Measurements from ENCODE around the gene NKAIN1.
A peak's percentile ranks its signal among the peaks of the same experiment; 100 is the strongest.
"Not testable (repeated sequence)": the region's sequence is repeated elsewhere in the genome, so short reads cannot be mapped to it uniquely, and the experiment has no call there.

The NKAIN1 gene

DNA sequence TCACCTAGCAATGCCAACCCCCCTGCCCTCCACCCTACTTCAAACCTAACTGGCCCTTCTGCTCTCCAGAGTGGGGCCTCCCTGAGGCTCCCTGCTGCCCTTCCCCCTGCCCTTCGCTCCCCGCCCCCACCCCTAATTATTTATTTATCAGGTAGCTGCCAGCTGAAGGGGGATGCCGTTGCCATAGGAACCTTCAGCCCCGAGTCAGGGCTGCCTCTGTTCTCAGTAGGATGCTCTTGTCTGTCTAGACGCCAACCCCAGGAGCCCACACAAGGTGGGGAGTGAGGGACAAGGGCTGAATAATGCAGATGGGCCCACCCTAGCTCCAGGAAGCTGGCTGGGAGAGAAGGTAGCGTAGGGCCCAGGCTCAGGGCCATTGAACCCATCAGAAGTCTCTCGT lies 41.1 kb downstream of the NKAIN1 start:
- no peak for DNase-seq (ENCODE audit: extremely low read depth in 1 of 2, low read depth in 1 of 2)

DNA sequence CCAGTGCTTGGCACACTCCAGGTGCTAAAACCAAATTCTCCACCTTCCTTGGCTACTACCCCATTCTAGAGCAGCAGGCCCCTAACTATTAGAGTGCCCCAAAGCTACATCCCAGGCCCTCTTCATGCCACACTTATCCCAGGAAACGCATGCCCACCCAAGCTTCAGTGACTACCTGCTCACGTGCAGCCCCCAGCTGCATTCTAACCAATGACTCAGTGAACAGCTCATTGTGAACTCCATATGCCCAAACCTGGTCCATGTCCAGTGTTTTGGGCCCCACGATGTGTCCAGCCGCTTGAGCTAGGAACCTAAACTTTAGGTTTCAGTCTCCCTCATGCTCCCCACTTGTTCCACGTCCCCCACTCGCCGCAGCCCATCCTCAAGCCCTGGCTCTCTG lies 41.5 kb downstream of the NKAIN1 start:
- no peak for DNase-seq (ENCODE audit: extremely low read depth in 1 of 2, low read depth in 1 of 2)

DNA sequence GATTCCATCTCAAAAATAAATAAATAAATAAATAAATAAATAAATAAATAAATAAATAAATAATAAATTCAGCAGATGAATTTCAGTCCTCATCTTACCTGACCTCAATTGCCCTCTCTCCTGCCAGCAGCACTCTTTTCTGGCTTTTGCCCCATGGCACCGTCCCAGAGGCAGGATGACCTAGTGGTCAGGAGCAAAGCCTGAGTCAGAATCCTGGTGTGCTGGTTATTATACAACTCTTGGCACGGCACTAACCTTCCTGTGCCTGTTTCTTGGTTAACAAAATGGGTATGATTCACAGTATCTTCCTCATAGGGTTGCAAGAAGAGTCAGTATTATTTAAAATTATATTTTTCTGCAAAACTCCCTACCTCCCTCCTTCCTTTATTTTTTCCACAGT lies 43.0 kb downstream of the NKAIN1 start:
- no peak for DNase-seq (ENCODE audit: extremely low read depth in 1 of 2, low read depth in 1 of 2)

DNA sequence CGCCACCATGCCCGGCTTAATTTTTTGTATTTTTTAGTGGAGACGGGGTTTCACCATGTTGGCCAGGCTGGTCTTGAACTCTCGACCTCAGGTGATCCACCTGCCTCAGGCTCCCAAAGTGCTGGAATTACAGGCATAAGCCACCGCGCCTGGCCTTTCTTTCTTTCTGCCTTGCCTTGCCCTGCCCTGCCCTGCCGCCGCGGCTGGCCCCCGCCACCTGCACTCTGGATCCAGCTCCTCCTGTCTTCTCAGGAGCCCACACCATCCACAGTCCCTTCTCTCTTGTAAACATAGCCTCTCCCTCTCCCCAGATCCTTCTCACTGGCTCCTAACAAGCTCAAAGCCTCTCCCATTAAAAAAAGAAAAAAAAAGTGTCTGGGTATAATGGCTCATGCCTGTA lies 44.4 kb downstream of the NKAIN1 start:
- not testable (repeated sequence) for DNase-seq (ENCODE audit: extremely low read depth in 1 of 2, low read depth in 1 of 2)

DNA sequence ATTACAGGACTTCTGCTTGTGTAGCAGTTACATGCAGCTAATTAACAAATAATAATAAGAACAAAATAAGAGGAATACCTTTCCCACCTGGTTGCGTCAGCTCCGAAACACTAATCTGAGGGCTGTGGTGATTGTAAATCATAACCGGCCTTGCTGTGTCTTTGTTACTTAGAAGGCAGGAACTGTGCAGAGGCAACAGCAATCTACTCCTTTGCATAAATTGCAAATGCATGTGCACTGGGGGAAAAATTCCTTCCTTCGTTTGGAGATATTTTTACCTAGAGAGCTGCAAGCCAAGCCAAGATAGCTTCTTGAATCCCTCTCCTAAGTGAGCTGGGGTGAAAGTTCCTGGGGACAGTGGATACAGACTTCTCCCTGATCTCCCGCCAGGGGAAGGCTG lies 46.0 kb downstream of the NKAIN1 start:
- no peak for DNase-seq (ENCODE audit: extremely low read depth in 1 of 2, low read depth in 1 of 2)

DNA sequence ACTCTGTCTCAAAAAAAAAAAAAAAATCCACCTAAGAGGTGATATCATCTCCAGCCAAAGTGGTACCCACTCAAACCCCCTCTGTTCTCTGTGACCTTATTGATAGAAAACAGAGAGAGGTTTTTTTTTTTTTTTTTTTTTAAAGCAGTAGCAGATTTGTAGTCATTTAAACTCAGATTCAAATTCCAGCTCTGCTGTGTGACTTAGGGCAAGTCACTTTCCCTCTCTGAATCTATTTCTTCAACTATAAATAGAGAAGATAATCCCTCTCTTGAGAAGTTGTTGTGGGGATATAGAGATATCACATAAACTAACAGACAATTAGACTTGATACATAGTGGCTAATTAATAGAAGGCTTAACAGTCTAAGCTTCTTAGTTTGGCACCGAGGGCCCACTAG lies 48.4 kb downstream of the NKAIN1 start:
- DNase-seq (ENCODE audit: extremely low read depth in 1 of 2, low read depth in 1 of 2) = no peak

DNA sequence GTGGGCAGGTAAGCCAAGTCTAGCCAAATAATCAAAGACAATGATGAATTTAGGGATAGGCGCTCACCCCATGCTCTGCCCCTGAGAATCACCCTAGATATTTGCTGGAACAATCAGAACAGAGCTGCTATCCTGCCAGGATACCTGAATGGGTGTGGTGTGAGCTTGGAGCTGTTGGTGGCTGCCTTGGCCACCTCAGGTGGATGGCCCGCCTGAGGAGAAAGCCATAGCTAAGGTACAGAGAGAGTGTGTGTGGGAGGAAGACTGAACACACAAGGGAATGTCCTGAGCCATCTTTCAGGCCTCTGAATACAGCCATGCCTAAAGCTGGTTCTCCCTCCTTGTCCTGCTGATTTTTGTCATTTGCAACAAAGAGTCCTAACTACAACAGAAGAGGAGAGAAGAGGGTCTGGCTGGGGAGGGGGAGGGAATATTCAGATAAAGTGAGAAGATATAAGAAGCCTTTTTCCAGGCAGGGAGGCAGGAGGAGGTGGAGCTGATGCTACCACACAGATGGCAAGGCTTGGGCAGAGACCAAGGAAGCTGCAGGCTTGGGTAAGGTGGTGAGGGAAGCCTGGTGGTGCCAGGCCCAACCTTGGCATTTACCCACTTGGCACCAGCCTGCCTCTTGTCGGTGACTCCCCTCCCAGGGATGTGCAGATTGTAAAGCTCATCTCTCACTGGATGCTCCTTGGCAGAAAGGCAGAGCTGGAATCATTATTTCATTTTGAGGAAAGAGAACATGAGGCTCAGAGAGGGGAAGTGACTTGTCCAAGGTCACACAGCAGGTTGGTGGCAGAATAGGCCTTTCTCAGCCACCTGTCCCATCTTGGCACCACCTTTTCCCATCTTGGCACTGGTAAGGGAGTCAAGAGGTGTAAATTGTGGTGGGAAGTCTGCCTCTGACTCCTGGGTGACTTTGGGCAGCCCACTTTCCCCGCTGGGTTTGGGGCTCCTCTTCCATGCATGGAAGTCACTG lies 49.7 kb downstream of the NKAIN1 start:
- DNase-seq (ENCODE audit: extremely low read depth in 1 of 2, low read depth in 1 of 2) = no peak

DNA sequence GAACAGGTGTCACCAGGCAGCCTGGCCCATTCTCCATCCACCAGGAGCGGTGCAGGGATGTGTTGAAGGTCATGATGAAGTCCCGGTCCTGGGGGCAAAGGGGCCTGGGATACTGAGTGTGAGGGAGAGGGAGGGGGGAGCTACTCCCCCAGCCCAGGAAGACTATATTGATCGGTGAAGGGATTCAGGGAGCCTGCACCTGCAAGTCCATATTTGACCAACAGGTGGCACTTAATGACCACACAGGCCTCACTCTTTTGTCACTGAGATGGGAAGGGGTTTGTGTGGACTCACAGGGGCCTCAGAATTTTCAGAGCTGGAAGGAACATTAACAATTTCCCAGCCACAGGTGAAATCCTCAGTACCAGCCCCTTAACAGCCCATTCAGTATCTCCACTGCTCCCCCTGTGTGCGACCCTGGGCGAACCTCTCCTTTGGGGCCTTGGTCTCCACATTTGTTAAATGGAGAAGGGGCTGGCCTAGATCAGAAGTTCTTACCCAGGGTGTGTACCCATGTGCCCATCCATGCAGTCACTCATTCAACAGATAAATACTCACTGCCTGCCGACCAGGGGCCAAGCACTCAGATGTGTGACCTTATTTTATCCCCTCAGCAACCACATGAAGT lies 55.6 kb downstream of the NKAIN1 start:
- no peak for DNase-seq (ENCODE audit: extremely low read depth in 1 of 2, low read depth in 1 of 2)

DNA sequence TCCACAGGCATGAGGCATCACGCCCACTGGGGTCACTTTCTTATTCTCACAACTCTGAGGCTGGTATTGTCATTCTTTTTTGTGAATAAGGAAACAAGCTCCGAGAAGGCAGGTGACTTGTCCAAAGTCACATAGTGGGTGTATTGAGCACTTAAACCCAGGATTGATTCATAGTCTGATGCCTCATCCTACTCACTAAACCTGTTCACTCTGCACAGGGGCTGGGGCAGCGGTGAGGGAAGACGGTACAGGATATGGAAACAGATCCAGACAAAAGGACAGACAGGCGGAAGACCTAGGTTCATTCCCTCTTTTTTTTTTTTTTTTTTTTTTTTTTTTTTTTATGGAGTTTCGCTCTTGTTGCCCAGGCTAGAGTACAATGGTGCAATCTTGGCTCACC lies 56.6 kb downstream of the NKAIN1 start:
- DNase-seq (ENCODE audit: extremely low read depth in 1 of 2, low read depth in 1 of 2) = no peak

DNA sequence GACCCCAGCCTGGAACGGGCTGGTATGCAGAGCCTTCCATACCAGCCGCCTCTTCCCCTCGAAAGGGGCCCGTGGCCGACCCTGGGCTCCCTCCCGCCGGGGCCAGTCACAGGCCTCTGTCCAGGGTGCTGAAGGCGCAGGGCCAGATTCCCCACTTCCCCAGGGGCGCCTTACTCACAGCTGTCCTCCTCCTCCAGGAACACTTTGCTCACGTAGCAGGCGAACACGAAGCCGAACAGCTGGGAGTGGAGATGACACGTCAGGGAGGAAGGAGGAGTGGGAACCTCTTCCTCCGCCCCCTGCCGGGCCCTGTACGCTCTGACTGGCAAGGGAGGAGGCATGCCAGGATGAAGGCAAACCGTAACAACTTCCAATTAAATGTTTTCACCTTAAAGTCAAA lies 57.3 kb downstream of the NKAIN1 start:
- peak in 1 of 2 donors; percentile 14 for DNase-seq (ENCODE audit: extremely low read depth in 1 of 2, low read depth in 1 of 2)

DNA sequence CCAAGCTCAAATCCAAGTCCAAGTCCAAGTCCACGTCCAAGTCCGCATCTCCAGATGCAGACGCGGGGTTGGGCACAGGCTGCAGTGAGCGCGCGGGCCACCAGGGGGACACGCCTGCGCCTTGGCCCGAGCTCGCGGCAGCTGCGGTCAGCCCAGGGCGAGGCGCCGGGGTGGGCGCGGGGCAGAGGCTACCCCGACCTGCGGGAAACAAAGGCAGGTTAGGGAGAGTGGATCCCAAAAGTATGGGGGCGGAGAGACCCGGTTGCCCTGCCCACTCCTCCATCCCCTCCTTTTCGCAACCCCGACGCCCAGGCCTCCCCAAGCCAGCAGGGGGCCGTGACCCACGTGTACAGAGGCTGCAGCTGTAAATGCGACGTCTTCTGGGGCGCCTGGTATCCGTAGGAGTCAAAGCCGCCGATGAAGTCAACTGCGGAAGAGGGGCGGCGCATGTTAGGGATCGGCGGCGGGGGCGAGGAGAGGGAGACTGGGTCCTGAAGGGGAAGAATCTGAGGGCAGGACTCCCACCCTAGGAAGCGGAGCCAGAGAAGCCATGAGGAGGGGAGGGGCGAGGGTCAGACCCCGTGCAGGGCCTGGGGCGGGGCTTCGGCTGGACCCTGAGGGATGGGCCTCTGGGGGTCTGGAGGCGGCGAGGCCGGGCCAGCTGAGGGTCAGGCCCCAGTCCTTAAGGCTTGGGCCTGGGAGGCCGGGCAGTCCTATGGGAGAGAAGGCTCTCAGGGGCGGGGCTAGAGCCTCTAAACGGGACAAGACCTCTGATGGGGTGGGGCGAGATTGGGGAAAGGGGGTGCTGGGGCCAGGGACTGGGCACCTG lies 58.0 kb downstream of the NKAIN1 start:
- peak; percentile 25 to 31 for DNase-seq (ENCODE audit: extremely low read depth in 1 of 2, low read depth in 1 of 2)

DNA sequence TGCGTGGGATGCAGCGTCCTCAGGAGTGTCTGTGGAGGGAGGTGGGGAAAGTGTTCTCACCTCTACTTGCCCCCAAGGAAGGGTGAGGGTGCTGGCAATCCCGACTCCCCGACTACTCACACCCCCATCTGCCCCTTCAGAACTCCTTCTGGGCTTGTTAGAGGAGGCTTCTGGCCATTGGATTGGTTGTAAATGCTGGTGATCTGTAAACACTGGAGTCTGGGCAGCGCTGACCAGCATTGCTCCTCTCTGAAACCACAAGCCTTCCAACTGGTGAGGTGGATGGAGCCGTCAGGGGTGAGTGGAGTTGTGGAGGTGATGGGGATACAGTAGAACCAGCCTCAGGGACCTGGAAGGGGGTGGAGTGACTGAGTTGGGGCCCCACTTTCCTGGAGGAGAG lies 59.3 kb downstream of the NKAIN1 start:
- DNase-seq (ENCODE audit: extremely low read depth in 1 of 2, low read depth in 1 of 2) = no peak

DNA sequence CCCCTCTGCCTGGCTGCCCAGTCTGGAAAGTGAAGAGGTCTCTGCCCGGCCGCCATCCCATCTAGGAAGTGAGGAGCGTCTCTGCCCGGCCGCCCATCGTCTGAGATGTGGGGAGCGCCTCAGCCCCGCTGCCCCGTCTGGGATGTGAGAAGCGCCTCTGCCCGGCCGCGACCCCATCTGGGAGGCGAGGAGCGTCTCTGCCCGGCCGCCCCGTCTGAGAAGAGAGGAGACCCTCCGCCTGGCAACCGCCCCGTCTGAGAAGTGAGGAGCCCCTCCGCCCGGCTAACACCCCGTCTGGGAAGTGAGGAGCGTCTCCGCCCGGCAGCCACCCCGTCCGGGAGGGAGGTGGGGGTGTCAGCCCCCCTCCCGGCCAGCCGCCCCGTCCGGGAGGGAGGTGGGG lies 63.4 kb downstream of the NKAIN1 start:
- not testable (repeated sequence) for DNase-seq (ENCODE audit: extremely low read depth in 1 of 2, low read depth in 1 of 2)

DNA sequence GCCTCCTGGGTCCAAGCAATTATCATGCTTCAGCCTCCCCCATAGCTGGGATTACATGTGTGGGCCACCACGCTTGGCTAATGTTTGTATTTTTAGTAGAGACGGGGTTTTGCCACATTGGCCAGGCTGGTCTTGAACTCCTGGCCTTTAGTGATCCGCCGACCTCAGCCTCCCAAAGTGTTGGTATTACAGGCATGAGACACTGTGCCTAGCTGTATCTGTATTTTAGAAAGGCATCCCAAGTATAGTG lies 69.3 kb downstream of the NKAIN1 start:
- no peak for DNase-seq (ENCODE audit: extremely low read depth in 1 of 2, low read depth in 1 of 2)

DNA sequence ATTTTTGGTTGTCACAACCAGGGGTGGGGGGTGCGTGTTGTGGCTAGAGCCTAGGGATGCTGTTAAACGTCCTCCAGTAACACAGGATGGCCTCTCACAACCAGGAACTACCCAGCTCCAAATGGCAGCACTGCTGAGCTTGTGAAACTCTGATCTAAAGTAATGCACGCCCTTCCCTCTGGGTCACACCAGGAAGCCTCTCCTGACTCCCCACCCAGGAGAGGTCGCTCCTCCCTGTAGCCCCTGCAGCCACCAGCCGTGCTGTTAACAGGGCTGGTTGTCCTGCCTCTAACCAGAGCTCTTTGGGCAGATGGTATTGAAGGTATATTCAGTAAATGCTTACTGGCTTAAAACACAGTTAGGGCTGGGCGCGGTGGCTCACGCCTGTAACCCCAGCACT lies 73.2 kb downstream of the NKAIN1 start:
- no peak for DNase-seq (ENCODE audit: extremely low read depth in 1 of 2, low read depth in 1 of 2)

DNA sequence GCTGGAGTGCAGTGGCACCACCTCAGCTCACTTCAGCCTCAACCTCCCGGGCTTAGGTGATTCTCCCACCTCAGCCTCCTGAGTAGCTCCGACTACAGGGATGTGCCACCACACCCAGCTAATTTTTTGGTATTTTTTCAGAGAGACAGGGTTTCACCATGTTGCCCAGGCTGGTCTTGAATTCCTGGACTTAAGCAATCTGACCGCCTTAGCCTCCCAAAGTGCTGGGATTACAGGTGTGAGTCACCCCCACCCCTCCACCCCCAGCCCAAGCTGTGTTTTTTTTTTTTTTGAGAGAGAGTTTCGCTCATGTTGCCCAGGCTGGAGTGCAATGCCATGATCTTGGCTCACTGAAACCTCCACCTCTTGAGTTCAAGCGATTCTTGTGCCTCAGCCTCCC lies 75.4 kb downstream of the NKAIN1 start:
- DNase-seq (ENCODE audit: extremely low read depth in 1 of 2, low read depth in 1 of 2) = no peak

DNA sequence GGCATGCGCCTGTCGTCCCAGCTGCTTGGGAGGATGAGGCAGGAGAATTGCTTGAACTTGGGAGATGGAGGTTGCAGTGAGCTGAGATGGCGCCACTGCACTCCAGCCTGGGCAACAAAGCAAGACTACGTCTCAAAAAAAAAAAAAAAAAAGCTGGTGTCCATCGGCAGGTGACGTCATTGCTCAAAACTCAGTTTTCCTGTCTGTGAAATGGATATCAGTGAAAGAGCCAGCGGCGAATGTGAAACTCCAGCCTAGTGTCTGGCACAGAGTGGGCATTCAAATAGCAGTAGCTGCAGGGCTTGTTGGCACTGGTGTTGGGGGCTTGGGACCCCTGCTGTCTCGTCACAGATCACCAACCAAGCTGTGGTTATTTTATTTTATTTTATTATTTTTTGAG lies 75.8 kb downstream of the NKAIN1 start:
- no peak for DNase-seq (ENCODE audit: extremely low read depth in 1 of 2, low read depth in 1 of 2)

DNA sequence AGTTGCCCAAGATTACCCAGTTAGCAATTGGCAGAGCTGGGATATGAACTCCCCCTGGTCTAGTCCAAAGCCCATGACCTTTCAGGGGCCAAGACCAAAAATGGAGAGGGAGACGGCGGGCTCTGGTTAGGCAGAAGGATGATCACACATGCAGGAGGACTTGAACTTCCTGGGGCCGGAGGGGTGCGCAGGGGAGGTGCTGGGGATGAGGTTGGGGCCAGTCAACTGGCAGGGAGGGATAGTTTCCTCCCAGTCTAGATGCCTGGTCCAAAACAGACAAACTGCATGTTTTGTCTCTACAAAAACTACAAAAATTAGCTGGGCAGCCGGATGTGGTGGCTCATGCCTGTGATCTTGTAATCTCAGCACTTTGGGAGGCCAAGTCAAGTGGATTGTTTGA lies 78.1 kb downstream of the NKAIN1 start:
- no peak for DNase-seq (ENCODE audit: extremely low read depth in 1 of 2, low read depth in 1 of 2)

DNA sequence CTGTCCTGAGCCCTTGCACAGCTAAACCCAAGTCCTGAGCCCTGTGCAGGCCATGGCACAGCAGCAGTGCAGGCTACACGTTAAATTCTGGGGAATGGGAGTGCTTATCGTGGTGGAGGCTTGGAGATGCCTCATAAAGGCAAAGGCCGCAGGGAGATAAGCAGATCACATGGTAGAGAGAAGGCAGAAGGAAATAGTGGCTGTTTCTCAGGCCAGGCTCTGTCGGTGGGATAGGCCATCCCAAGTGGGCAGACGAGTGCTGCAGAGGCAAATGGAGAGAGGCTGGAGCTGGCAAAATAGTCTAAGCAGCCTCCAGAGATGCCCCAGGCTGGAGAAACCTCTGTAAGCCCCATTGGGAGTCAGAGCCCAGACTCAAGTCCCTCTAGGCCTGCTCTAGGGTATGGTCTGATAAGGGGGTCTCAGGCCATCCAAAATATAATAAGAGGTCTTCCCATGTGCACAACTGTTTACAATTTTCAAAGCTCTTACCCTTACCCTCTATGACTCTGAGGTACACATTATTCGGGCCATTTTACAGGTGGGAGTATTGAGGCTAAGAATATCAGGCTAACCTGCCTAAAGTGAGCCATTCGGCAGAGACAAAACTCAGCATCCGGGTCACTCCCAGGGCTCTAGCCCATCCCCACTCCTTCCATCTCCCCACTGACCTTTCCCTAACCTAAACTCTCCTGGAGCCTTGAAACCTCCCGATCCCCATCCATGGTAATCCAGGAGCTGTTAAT lies 79.6 kb downstream of the NKAIN1 start:
- no peak for DNase-seq (ENCODE audit: extremely low read depth in 1 of 2, low read depth in 1 of 2)

DNA sequence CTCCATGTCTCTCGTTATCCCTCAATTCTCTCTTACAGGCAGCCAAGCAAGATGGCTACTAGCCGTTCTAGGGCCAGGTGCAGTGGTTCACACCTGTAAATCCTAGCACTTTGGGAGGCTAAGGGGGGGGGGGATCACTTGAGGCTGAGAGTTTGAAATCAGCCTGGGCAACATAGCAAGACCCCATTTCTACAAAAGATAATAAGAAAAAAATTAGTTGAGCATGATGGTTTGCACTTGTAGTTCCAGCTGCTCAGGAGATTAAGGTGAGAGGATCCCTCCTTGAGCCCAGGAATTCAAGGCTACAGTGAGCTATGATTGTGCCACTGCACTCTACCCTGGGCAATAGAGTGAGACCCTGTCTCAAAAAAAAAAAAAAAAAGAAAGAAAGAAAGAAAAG lies 80.4 kb downstream of the NKAIN1 start:
- no peak for DNase-seq (ENCODE audit: extremely low read depth in 1 of 2, low read depth in 1 of 2)

DNA sequence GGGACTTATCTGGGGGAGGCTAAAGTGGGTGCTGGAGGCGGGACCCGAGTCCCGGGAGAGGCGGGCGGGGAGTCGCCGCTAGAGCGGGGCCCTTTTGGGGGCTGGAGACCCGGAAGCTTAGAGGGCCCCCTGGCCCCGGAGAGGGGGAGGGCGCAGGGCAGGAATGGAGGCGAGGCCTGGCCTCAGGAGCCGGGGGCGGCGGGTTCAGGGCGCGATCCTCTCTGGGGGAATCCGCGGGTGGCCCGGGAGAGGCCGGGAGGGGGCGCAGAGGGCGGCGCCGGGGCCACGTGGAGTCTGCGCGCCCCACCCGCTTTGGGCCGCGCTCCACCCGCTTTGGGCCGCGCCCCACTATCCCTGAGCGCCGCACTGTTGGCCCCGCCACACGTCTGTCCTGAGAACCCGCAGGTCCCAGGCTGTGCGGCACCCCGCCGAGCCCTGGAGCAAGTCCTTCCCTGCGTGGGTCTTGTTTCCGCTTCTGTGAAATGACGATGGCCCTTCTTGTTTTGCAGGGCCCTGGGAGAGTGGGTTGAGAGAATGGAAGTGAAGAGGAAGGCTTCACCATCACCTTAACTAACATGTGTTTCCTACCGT lies 84.4 kb downstream of the NKAIN1 start:
- DNase-seq (ENCODE audit: extremely low read depth in 1 of 2, low read depth in 1 of 2) = peak; percentile 37 to 71

Measured in stimulated activated CD8-positive, alpha-beta memory T cell treated with anti-CD3 and anti-CD28 coated beads, Interleukin-7, amount 100 ng/mL, for 48 hours (primary cell).